GM23248 (cell line): ENCODE data around the gene SYNPO2. TPM values are rescaled to one million over a fixed set of nuclear protein-coding genes. Genes with fewer than 3 reads are reported as not detected.

Experiments
- DNase-seq: peaks from one replicate; pipeline ENCODE4 v3.0.0-alpha.2; 2015
- H2AFZ ChIP-seq: fragments of 200-600 bp; sonication (generic); 2 replicates; pipeline ENCODE4 v1.6.1; 2016; ENCODE audit warnings: antibody characterized with exemption
- H3F3A ChIP-seq: fragments of 200-600 bp; sonication (generic); 2 replicates; pipeline ENCODE4 v1.6.1; 2016; ENCODE audit warnings: mild to moderate bottlenecking, antibody characterized with exemption, mixed run types; ENCODE audit not compliant: insufficient read depth
- H3K27ac ChIP-seq: fragments of 200-600 bp; sonication (generic); 2 replicates; pipeline ENCODE4 v1.5.1; 2016; ENCODE audit warnings: mild to moderate bottlenecking
- H3K27me3 ChIP-seq: fragments of 200-600 bp; sonication (generic); replicated peaks from 2 replicates; pipeline ENCODE4 v1.6.1; 2016; ENCODE audit warnings: mild to moderate bottlenecking; ENCODE audit not compliant: insufficient read depth
- H3K36me3 ChIP-seq: fragments of 200-600 bp; sonication (generic); 2 replicates; pipeline ENCODE4 v1.6.1; 2016; ENCODE audit warnings: low read depth, mild to moderate bottlenecking
- H3K4me1 ChIP-seq: fragments of 200-600 bp; sonication (generic); 2 replicates; pipeline ENCODE4 v1.6.1; 2016; ENCODE audit warnings: mild to moderate bottlenecking; ENCODE audit not compliant: insufficient read depth
- H3K4me2 ChIP-seq: fragments of 200-600 bp; sonication (generic); one replicate; pipeline ENCODE4 v1.6.1; 2016; ENCODE audit warnings: mild to moderate bottlenecking; ENCODE audit not compliant: unreplicated experiment
- H3K4me3 ChIP-seq: fragments of 200-600 bp; sonication (generic); 2 replicates; pipeline ENCODE4 v1.5.1; 2016; ENCODE audit warnings: mild to moderate bottlenecking
- H3K79me2 ChIP-seq: fragments of 200-600 bp; sonication (generic); 2 replicates; pipeline ENCODE4 v1.6.1; 2016; ENCODE audit warnings: mild to moderate bottlenecking; ENCODE audit not compliant: insufficient read depth
- H3K9ac ChIP-seq: fragments of 200-600 bp; sonication (generic); 2 replicates; pipeline ENCODE4 v1.6.1; 2016; ENCODE audit warnings: mild to moderate bottlenecking
- H3K9me2 ChIP-seq: fragments of 200-600 bp; sonication (generic); 2 replicates; pipeline ENCODE4 v1.6.1; 2016; ENCODE audit warnings: mixed run types, mild to moderate bottlenecking, moderate library complexity; ENCODE audit not compliant: insufficient read depth
- H3K9me3 ChIP-seq: fragments of 200-600 bp; sonication (generic); one replicate; pipeline ENCODE4 v1.6.1; 2017; ENCODE audit warnings: low read depth
- H4K20me1 ChIP-seq: fragments of 200-600 bp; sonication (generic); 2 replicates; pipeline ENCODE4 v1.6.0; 2016; ENCODE audit not compliant: insufficient read depth
- EZH2 ChIP-seq: fragments of 200-600 bp; sonication (generic); IDR thresholded peaks from 2 replicates; pipeline ENCODE4 v1.6.1; 2018; ENCODE audit warnings: antibody characterized with exemption, mild to moderate bottlenecking; ENCODE audit not compliant: insufficient read depth, poor library complexity, severe bottlenecking
- EZH2phosphoT487 ChIP-seq: fragments of 200-600 bp; sonication (generic); IDR thresholded peaks from 2 replicates; pipeline ENCODE4 v1.6.1; 2018; ENCODE audit warnings: antibody characterized with exemption, moderate library complexity, mild to moderate bottlenecking, low read depth; ENCODE audit not compliant: insufficient read depth
- WGBS, 2 experiments: methylation state at CpG; one replicate each; pipeline ENCODE4 v1.1.6; 2015 to 2017; ENCODE audit warnings: low lambda C conversion rate in 2 of 2, low coverage in 1 of 2; ENCODE audit errors: missing lambda C conversion rate in 2 of 2; 5-methylcytosine and 5-hydroxymethylcytosine counted together
- in situ Hi-C: fragments of 300-500 bp; cut with MboI; formaldehyde crosslinking; loops from 2 replicates; pipeline ENCODE4 v1.15.0; 2020
- polyA plus RNA-seq: library from polyadenylated mRNA; unstranded; fragments of >200 nt; fragmentation: Nextera tagmentation; extraction: Ambion mirVana; gene quantifications from 2 replicates; pipeline ENCODE4 v1.2.1, GENCODE V29; 2016
- total RNA-seq: library from RNA; depleted of rRNA; stranded (reverse); fragments of >200 nt; shearing (Covaris generic); gene quantifications from 2 replicates; pipeline ENCODE4 v1.2.3, GENCODE V29; 2014

The SYNPO2 gene
- total and polyA plus RNA-seq, 2 experiments from 2014 or later = 3.1 to 5.0 TPM

DNA sequence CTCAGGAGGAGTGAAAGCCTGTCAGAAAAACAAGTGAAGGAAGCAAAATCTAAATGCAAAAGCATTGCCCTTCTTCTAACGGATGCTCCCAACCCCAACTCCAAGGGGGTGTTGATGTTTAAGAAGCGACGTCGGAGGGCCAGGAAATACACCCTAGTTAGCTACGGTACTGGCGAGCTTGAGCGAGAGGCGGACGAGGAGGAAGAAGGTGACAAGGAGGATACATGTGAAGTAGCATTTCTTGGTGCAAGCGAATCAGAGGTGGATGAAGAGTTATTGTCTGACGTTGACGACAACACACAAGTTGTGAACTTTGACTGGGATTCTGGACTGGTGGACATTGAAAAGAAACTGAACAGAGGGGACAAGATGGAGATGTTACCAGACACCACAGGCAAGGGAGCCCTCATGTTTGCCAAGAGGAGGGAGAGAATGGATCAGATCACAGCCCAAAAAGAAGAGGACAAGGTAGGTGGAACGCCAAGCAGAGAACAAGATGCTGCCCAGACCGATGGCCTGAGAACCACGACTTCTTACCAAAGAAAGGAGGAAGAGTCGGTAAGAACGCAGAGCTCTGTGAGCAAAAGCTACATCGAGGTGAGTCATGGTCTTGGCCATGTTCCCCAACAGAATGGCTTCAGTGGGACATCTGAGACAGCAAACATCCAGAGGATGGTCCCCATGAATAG, 141.3 kb downstream of the SYNPO2 start:
- Histone ChIP-seq H3K79me2 (no peaks in the 10 kb centered on the region), H3K9ac (no peak overlapping the region), H3K4me1 (peaks cover 51% of the 10 kb centered on the region), H3K9me2 (no peaks in the 10 kb centered on the region), H3F3A (peaks cover 31% of the 10 kb centered on the region), H3K27me3 (no peaks in the 10 kb centered on the region), H3K4me2 (no peak overlapping the region), H3K36me3 (no peaks in the 10 kb centered on the region), H3K9me3 (no peaks in the 10 kb centered on the region), H3K4me3 (no peak overlapping the region), H2AFZ (no peak overlapping the region), H4K20me1 (no peaks in the 10 kb centered on the region), H3K27ac (no peak overlapping the region)
- no peak for TF ChIP-seq EZH2
- TF ChIP-seq EZH2phosphoT487 = no peak
- 92 to 93% methylated on average over 18 of the region's 18 CpGs for WGBS, 2 experiments
- no peak for DNase-seq
- in situ Hi-C loops = loop anchor here (25.0 kb wide), 1 partner anchor 93 kb away; no protein-coding TSS in a partner anchor

DNA sequence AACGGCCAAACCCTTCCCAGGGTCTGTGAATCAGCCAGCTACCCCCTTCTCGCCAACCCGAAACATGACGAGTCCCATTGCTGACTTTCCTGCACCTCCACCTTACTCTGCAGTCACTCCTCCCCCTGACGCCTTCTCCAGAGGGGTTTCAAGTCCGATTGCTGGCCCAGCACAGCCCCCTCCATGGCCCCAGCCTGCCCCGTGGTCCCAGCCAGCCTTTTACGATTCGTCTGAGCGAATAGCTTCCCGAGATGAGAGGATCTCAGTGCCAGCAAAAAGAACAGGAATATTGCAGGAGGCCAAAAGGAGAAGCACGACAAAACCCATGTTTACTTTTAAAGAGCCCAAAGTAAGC, 141.9 kb downstream of the SYNPO2 start:
- no peaks in the 10 kb centered on the region for H3K36me3 ChIP-seq
- H3K27ac ChIP-seq = no peak overlapping the region
- in situ Hi-C loops = loop anchor here (25.0 kb wide), 1 partner anchor 93 kb away; no protein-coding TSS in a partner anchor
- H3K79me2 ChIP-seq = no peaks in the 10 kb centered on the region
- DNase-seq = no peak
- TF ChIP-seq EZH2phosphoT487 (no peak), EZH2 (no peak)
- H3F3A ChIP-seq = peaks cover 31% of the 10 kb centered on the region
- no peak overlapping the region for H3K9ac ChIP-seq
- H3K9me2 ChIP-seq = no peaks in the 10 kb centered on the region
- peaks cover 48% of the 10 kb centered on the region for H3K4me1 ChIP-seq
- H3K4me3 ChIP-seq = no peak overlapping the region
- H3K4me2 ChIP-seq = no peak overlapping the region
- WGBS, 2 experiments = 95% methylated on average over 12 of the region's 12 CpGs
- no peaks in the 10 kb centered on the region for H3K9me3 ChIP-seq
- H2AFZ ChIP-seq = no peak overlapping the region
- no peaks in the 10 kb centered on the region for H4K20me1 ChIP-seq
- no peaks in the 10 kb centered on the region for H3K27me3 ChIP-seq

DNA sequence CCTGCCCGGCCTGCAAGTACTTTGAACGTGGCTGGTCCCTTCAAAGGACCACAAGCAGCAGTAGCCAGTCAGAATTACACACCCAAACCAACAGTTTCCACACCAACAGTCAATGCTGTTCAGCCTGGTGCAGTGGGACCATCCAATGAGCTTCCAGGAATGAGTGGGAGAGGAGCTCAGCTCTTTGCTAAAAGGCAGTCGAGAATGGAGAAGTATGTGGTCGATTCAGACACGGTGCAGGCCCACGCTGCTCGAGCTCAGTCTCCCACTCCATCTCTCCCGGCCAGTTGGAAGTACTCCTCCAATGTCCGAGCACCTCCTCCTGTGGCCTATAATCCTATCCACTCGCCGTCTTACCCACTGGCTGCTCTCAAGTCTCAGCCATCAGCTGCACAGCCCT, 142.6 kb downstream of the SYNPO2 start:
- Histone ChIP-seq H2AFZ (no peak overlapping the region), H4K20me1 (no peaks in the 10 kb centered on the region), H3K4me3 (no peak overlapping the region), H3K4me2 (no peak overlapping the region), H3K79me2 (no peaks in the 10 kb centered on the region), H3K9ac (no peak overlapping the region), H3K36me3 (no peaks in the 10 kb centered on the region), H3K9me2 (no peaks in the 10 kb centered on the region), H3K4me1 (peaks cover 49% of the 10 kb centered on the region), H3K27ac (no peak overlapping the region), H3K9me3 (no peaks in the 10 kb centered on the region), H3F3A (peaks cover 24% of the 10 kb centered on the region; the same call in 1 of the 2 replicates), H3K27me3 (no peaks in the 10 kb centered on the region)
- in situ Hi-C loops = loop anchor here (25.0 kb wide), 1 partner anchor 94 kb away; no protein-coding TSS in a partner anchor
- DNase-seq = no peak
- WGBS, 2 experiments = 94 to 97% methylated on average over 11 of the region's 11 CpGs
- TF ChIP-seq EZH2 = no peak
- TF ChIP-seq EZH2phosphoT487 = no peak

DNA sequence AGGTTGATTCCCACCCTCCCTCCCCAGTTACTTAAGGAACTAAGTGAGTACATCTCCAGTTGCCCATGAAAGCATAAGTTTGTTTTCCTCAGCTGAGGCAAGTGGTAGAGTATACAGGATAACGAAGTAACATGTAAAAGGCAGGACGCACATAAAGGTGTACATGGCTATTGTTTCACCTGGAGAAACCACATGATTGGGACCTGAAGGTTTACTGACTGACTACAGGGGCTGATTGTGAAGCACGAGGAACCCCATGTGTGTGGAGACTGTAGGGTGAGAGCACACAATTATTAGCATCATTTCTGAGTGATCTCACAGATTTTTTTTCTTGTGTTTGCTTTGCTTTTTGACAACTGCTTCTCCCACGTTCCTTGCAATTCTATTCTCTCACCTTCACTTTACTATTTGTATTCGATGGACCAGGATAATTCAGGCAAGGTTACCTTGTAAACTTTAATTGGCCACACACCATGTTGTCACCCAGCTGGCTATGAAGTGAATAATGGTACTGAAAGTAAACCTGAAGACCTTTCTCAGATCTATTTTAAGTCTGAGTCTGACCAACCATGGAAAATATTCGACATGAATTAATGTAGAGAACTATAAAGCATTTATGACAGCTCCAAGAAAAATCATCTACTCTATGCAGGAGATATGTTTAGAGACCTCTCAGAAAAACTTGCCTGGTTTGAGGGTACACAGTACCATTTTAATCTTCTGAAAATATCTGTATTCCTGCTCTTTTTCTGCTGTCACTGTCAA, 144.4 kb downstream of the SYNPO2 start:
- WGBS, 2 experiments = 76 to 77% methylated on average over 6 of the region's 6 CpGs
- in situ Hi-C loops = loop anchor here (25.0 kb wide), 1 partner anchor 96 kb away; no protein-coding TSS in a partner anchor
- Histone ChIP-seq H3K4me1 (peaks cover 48% of the 10 kb centered on the region), H3K9me2 (no peaks in the 10 kb centered on the region), H3K79me2 (no peaks in the 10 kb centered on the region), H3K9me3 (no peaks in the 10 kb centered on the region), H3K27me3 (no peaks in the 10 kb centered on the region), H3K4me2 (no peak overlapping the region), H3K4me3 (no peak overlapping the region), H3F3A (peaks cover 21% of the 10 kb centered on the region), H2AFZ (no peak overlapping the region), H4K20me1 (no peaks in the 10 kb centered on the region), H3K9ac (no peak overlapping the region), H3K36me3 (no peaks in the 10 kb centered on the region), H3K27ac (no peak overlapping the region)
- TF ChIP-seq EZH2 (no peak), EZH2phosphoT487 (no peak)
- no peak for DNase-seq
